ENCODE measurements around the gene USP19. TPM values are rescaled to one million over a fixed set of nuclear protein-coding genes. Genes with fewer than 3 reads are reported as not detected.
A peak's percentile ranks its signal among the peaks of the same experiment; 100 is the strongest.

USP19 gene
- total RNA-seq, 5 donors from 2014 or later (not counting 1 experiment from before 2014, with no cell fraction given): 56.5 to 117 (median 105) TPM

- Histone ChIP-seq H3K27ac (ENCODE audit: low read length) (no peak overlapping the region), H3K4me1 (ENCODE audit: control insufficient read depth in 1 of 2, extremely low read depth in 1 of 2, insufficient read depth in 2 of 2, low read length in 2 of 2) (peaks cover 0 to 6% of the 10 kb centered on the region in 2 experiments), H3K36me3 (ENCODE audit: control insufficient read depth in 2 of 2, extremely low read depth in 1 of 2, insufficient read depth in 1 of 2, low read length in 1 of 2) (no peaks in the 10 kb centered on the region), H3K27me3 (replicated peaks in 1 of 2; ENCODE audit: control insufficient read depth in 2 of 2, extremely low read depth in 1 of 2, insufficient read depth in 2 of 2, low read length in 1 of 2) (peaks cover 0 to 45% of the 10 kb centered on the region in 2 experiments), H3K9me3 (no peaks in the 10 kb centered on the region), H3K4me3 (ENCODE audit: control insufficient read depth in 1 of 2, extremely low read depth in 1 of 2, low read length in 1 of 2) (no peak overlapping the region)
- CTCF ChIA-PET: no interaction called here
- no peak overlapping the region for H3K4me3 Mint-ChIP-seq
- no peaks in the 10 kb centered on the region for H3K9me3 Mint-ChIP-seq
- WGBS (ENCODE audit: insufficient coverage): 90% methylated on average over 6 of the region's 12 CpGs
- POLR2A ChIA-PET: no interaction called here
- no peak overlapping the region for H3K27ac Mint-ChIP-seq
- peaks cover 4 to 34% of the 10 kb centered on the region in 2 donors for H3K27me3 Mint-ChIP-seq
- DNase-seq: no peak
- H3K36me3 Mint-ChIP-seq: no peaks in the 10 kb centered on the region
- ATAC-seq (replicated peaks in 1 of 4): no peak
- peaks cover 0 to 4% (median 2%) of the 10 kb centered on the region in 3 donors for H3K4me1 Mint-ChIP-seq
These were observed 10.4 kb upstream of the USP19 start for GRCh38 chr3:49131040-49131439.

GRCh38 chr3:49124991-49125670 is 4.5 kb upstream of the USP19 start:
- H3K36me3 ChIP-seq (ENCODE audit: control insufficient read depth in 2 of 2, extremely low read depth in 1 of 2, insufficient read depth in 1 of 2, low read length in 1 of 2): no peaks in the 10 kb centered on the region
- H3K27ac Mint-ChIP-seq: no peak overlapping the region
- no peak overlapping the region for H3K4me3 ChIP-seq (ENCODE audit: control insufficient read depth in 1 of 2, extremely low read depth in 1 of 2, low read length in 1 of 2)
- no peaks in the 10 kb centered on the region for H3K27me3 Mint-ChIP-seq
- no peaks in the 10 kb centered on the region for H3K36me3 Mint-ChIP-seq
- ChIA-PET POLR2A (interaction anchor here in 1 of 2 donors (0.6 kb wide), 1 partner anchor 1855 kb away, joined by 4 read pairs; no protein-coding TSS in a partner anchor), CTCF (no interaction called here)
- no peaks in the 10 kb centered on the region for H3K27me3 ChIP-seq (replicated peaks in 1 of 2; ENCODE audit: control insufficient read depth in 2 of 2, extremely low read depth in 1 of 2, insufficient read depth in 2 of 2, low read length in 1 of 2)
- H3K27ac ChIP-seq (ENCODE audit: low read length): no peak overlapping the region
- whole genome bisulfite sequencing (ENCODE audit: insufficient coverage): 64% methylated on average over 8 of the region's 14 CpGs
- peaks cover under 1 to 14% of the 10 kb centered on the region in 2 experiments for H3K4me1 ChIP-seq (ENCODE audit: control insufficient read depth in 1 of 2, extremely low read depth in 1 of 2, insufficient read depth in 2 of 2, low read length in 2 of 2)
- ATAC-seq (replicated peaks in 1 of 4): no peak
- no peaks in the 10 kb centered on the region for H3K9me3 ChIP-seq
- no peak overlapping the region for H3K4me3 Mint-ChIP-seq
- no peaks in the 10 kb centered on the region for H3K9me3 Mint-ChIP-seq
- no peak for DNase-seq
- H3K4me1 Mint-ChIP-seq: peaks cover under 1 to 6% (median 4%) of the 10 kb centered on the region in 3 donors

GRCh38 chr3:49124203-49124602 is 3.6 kb upstream of the USP19 start:
- Histone ChIP-seq H3K4me3 (ENCODE audit: control insufficient read depth in 1 of 2, extremely low read depth in 1 of 2, low read length in 1 of 2) (no peak overlapping the region), H3K27ac (ENCODE audit: low read length) (no peak overlapping the region), H3K36me3 (ENCODE audit: control insufficient read depth in 2 of 2, extremely low read depth in 1 of 2, insufficient read depth in 1 of 2, low read length in 1 of 2) (no peaks in the 10 kb centered on the region), H3K27me3 (replicated peaks in 1 of 2; ENCODE audit: control insufficient read depth in 2 of 2, extremely low read depth in 1 of 2, insufficient read depth in 2 of 2, low read length in 1 of 2) (no peaks in the 10 kb centered on the region), H3K4me1 (ENCODE audit: control insufficient read depth in 1 of 2, extremely low read depth in 1 of 2, insufficient read depth in 2 of 2, low read length in 2 of 2) (peaks cover 8 to 24% of the 10 kb centered on the region in 2 experiments), H3K9me3 (no peaks in the 10 kb centered on the region)
- ATAC-seq (replicated peaks in 1 of 4) (no peak), DNase-seq (no peak)
- CTCF ChIA-PET: no interaction called here
- peaks cover 10 to 15% (median 13%) of the 10 kb centered on the region in 3 donors for H3K4me1 Mint-ChIP-seq
- H3K27ac Mint-ChIP-seq: no peak overlapping the region
- no peaks in the 10 kb centered on the region for H3K27me3 Mint-ChIP-seq
- 91% methylated on average over 5 of the region's 7 CpGs for WGBS (ENCODE audit: insufficient coverage)
- H3K4me3 Mint-ChIP-seq: no peak overlapping the region
- H3K36me3 Mint-ChIP-seq: no peaks in the 10 kb centered on the region
- H3K9me3 Mint-ChIP-seq: no peaks in the 10 kb centered on the region
- POLR2A ChIA-PET: interaction anchor here in 1 of 2 donors (0.6 kb wide), 1 partner anchor 1854 kb away, joined by 4 read pairs; no protein-coding TSS in a partner anchor

- H3K27me3 ChIP-seq (replicated peaks in 1 of 2; ENCODE audit: control insufficient read depth in 2 of 2, extremely low read depth in 1 of 2, insufficient read depth in 2 of 2, low read length in 1 of 2): no peaks in the 10 kb centered on the region
- ChIA-PET CTCF (no interaction called here), POLR2A (no interaction called here)
- Mint-ChIP-seq H3K4me3 (no peak overlapping the region), H3K27ac (peak overlapping the region in 1 of 2 donors; percentile 11), H3K9me3 (no peaks in the 10 kb centered on the region), H3K27me3 (no peaks in the 10 kb centered on the region), H3K4me1 (peaks cover 14 to 20% (median 17%) of the 10 kb centered on the region in 3 donors), H3K36me3 (peaks cover 5% of the 10 kb centered on the region)
- 91% methylated on average over 17 of the region's 17 CpGs for WGBS (ENCODE audit: insufficient coverage)
- H3K4me1 ChIP-seq (ENCODE audit: control insufficient read depth in 1 of 2, extremely low read depth in 1 of 2, insufficient read depth in 2 of 2, low read length in 2 of 2): peaks cover 9 to 29% of the 10 kb centered on the region in 2 experiments
- H3K9me3 ChIP-seq: no peaks in the 10 kb centered on the region
- H3K36me3 ChIP-seq (ENCODE audit: control insufficient read depth in 2 of 2, extremely low read depth in 1 of 2, insufficient read depth in 1 of 2, low read length in 1 of 2): peaks cover 0 to 2% of the 10 kb centered on the region in 2 donors
- ATAC-seq (replicated peaks in 1 of 4) (no peak), DNase-seq (no peak)
- H3K27ac ChIP-seq (ENCODE audit: low read length): no peak overlapping the region
- H3K4me3 ChIP-seq (ENCODE audit: control insufficient read depth in 1 of 2, extremely low read depth in 1 of 2, low read length in 1 of 2): no peak overlapping the region
These were observed 3.1 kb upstream of the USP19 start for GRCh38 chr3:49123687-49124086.

GRCh38 chr3:49122886-49123545 is 2.4 kb upstream of the USP19 start:
- DNase-seq: no peak
- Mint-ChIP-seq H3K4me3 (no peak overlapping the region), H3K27ac (peak overlapping the region in 1 of 2 donors; percentile 11), H3K36me3 (peaks cover 5% of the 10 kb centered on the region), H3K27me3 (no peaks in the 10 kb centered on the region), H3K9me3 (no peaks in the 10 kb centered on the region), H3K4me1 (peaks cover 14 to 20% (median 18%) of the 10 kb centered on the region in 3 donors)
- Histone ChIP-seq H3K27ac (ENCODE audit: low read length) (no peak overlapping the region), H3K9me3 (no peaks in the 10 kb centered on the region), H3K27me3 (replicated peaks in 1 of 2; ENCODE audit: control insufficient read depth in 2 of 2, extremely low read depth in 1 of 2, insufficient read depth in 2 of 2, low read length in 1 of 2) (no peaks in the 10 kb centered on the region), H3K36me3 (ENCODE audit: control insufficient read depth in 2 of 2, extremely low read depth in 1 of 2, insufficient read depth in 1 of 2, low read length in 1 of 2) (peaks cover 0 to 9% of the 10 kb centered on the region in 2 donors), H3K4me1 (ENCODE audit: control insufficient read depth in 1 of 2, extremely low read depth in 1 of 2, insufficient read depth in 2 of 2, low read length in 2 of 2) (peaks cover 9 to 33% of the 10 kb centered on the region in 2 experiments), H3K4me3 (ENCODE audit: control insufficient read depth in 1 of 2, extremely low read depth in 1 of 2, low read length in 1 of 2) (no peak overlapping the region)
- ChIA-PET POLR2A (interaction anchor here in 1 of 2 donors (0.6 kb wide), 1 partner anchor 347 kb away, joined by 4 read pairs; the partner anchor contains the start of gene DAG1), CTCF (interaction anchor here in 1 of 2 donors (0.5 kb wide), 1 partner anchor 200 kb away, joined by 7 read pairs; no protein-coding TSS in a partner anchor)
- no peak for ATAC-seq (replicated peaks in 1 of 4)
- 90% methylated on average over 17 of the region's 17 CpGs for WGBS (ENCODE audit: insufficient coverage)

- ChIA-PET CTCF (no interaction called here), POLR2A (interaction anchor here in 1 of 2 donors (0.6 kb wide), 1 partner anchor 348 kb away, joined by 4 read pairs; the partner anchor contains the start of gene DAG1)
- peaks cover 14 to 22% (median 20%) of the 10 kb centered on the region in 3 donors for H3K4me1 Mint-ChIP-seq
- H3K27ac ChIP-seq (ENCODE audit: low read length): no peak overlapping the region
- peaks cover 9 to 36% of the 10 kb centered on the region in 2 experiments for H3K4me1 ChIP-seq (ENCODE audit: control insufficient read depth in 1 of 2, extremely low read depth in 1 of 2, insufficient read depth in 2 of 2, low read length in 2 of 2)
- WGBS (ENCODE audit: insufficient coverage): 94% methylated on average over 7 of the region's 7 CpGs
- no peak overlapping the region for H3K4me3 ChIP-seq (ENCODE audit: control insufficient read depth in 1 of 2, extremely low read depth in 1 of 2, low read length in 1 of 2)
- peak overlapping the region; percentile 87 to 89 for H3K27ac Mint-ChIP-seq
- peak overlapping the region; percentile 52 to 85 (median 83) for H3K4me3 Mint-ChIP-seq
- H3K9me3 Mint-ChIP-seq: no peaks in the 10 kb centered on the region
- DNase-seq (no peak), ATAC-seq (replicated peaks in 1 of 4) (no peak)
- no peaks in the 10 kb centered on the region for H3K27me3 Mint-ChIP-seq
- H3K36me3 Mint-ChIP-seq: peaks cover 9% of the 10 kb centered on the region
- H3K9me3 ChIP-seq: no peaks in the 10 kb centered on the region
- no peaks in the 10 kb centered on the region for H3K27me3 ChIP-seq (replicated peaks in 1 of 2; ENCODE audit: control insufficient read depth in 2 of 2, extremely low read depth in 1 of 2, insufficient read depth in 2 of 2, low read length in 1 of 2)
- H3K36me3 ChIP-seq (ENCODE audit: control insufficient read depth in 2 of 2, extremely low read depth in 1 of 2, insufficient read depth in 1 of 2, low read length in 1 of 2): peaks cover 0 to 14% of the 10 kb centered on the region in 2 donors
These were observed 1.8 kb upstream of the USP19 start for GRCh38 chr3:49122451-49122850.
